Measurements from ENCODE around the gene CDKAL1. TPM values are rescaled to one million over a fixed set of nuclear protein-coding genes. Genes with fewer than 3 reads are reported as not detected.
"Not testable (repeated sequence)": the region's sequence is repeated elsewhere in the genome, so short reads cannot be mapped to it uniquely, and the experiment has no call there.

Gene CDKAL1
- total RNA-seq, 1 donor from 2014 or later: 11.6 TPM

DNA sequence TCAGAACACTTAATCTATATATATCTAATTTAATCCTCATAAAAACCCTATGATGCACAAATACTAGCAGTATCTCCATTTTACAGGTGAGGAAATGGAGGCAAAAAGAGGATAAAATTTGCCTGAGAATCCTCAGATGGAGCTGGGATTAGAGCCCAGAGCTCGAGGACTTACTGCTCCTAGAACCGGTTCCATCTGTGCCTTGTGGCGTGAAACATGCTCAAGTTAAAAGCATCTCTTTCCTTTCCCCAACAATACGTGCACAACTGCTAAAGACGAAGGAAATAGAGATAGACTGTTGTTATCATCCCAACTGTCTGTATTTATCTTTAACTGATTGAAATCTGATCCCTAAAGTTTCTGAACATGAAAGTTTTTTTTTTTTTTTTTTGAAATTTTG lies 691.7 kb downstream of the CDKAL1 start:
- no peak for DNase-seq (ENCODE audit: missing footprints)
- intact Hi-C loops (cut with DNase I): no loop called here
- ATAC-seq: no peak

DNA sequence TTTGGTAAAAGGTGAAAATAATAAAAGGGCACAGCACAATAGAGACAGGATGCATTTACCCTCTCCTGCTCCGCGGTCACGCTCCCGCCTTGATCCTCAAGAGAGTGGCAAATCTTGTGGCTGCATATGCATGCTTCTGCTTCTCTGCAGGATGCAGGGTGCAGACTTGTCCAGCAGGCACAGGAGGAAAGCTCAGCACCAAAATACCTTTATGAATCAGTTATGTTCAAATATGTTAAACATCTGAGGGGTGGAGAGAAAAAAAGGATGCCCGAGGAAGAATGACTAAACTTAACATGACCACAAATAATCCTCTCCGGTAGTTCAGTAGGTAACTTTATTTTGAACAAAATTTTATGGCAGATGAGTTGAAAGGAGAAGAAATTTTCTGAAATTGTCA lies 693.2 kb downstream of the CDKAL1 start:
- DNase-seq (ENCODE audit: missing footprints): no peak
- intact Hi-C loops (cut with DNase I): no loop called here
- no peak for ATAC-seq

DNA sequence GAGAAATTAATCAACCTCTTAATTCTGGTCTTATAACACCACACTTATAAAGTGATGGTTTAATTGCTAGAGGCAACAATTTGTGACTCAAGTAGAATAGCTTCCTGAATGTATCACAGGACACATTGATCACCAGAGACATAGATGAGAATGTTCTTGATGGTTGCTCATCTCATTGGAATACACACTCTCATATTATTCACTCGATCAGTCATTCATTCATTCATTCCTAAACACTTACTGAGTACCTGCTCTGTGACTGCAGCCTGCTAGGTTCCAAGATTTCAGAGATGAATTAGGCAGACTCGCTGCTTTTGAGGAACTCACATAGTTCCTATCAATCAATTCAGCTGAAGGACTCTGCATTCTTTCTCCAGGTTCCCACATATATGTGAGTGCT lies 694.2 kb downstream of the CDKAL1 start:
- DNase-seq (ENCODE audit: missing footprints) (no peak), ATAC-seq (no peak)
- intact Hi-C loops (cut with DNase I): no loop called here

GRCh38 chr6:21228876-21229460 lies 694.7 kb downstream of the CDKAL1 start:
- no peak for ATAC-seq
- intact Hi-C loops (cut with DNase I): no loop called here
- DNase-seq (ENCODE audit: missing footprints): no peak

DNA sequence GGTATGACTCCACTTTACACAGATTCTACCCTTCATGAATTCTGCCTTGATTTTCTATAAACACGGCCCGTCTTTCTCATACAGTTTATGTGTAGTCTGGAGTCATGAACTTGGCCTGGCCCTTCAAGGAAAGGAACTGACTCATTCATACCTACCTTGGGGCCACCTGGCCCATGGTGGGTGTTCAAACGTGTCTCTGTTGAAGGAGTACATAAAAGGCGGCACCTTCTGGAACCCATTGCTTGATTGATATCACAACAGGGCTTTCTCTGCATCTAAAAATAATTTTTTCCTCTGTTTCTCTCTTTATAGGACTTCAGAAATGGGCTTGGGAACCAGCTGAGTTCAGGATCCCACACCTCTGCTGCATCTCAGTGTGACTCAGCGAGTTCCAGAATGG lies 696.3 kb downstream of the CDKAL1 start:
- DNase-seq (ENCODE audit: missing footprints): no peak
- ATAC-seq: no peak
- intact Hi-C loops (cut with DNase I): no loop called here

- intact Hi-C loops (cut with DNase I): no loop called here
- DNase-seq (ENCODE audit: missing footprints) (no peak), ATAC-seq (no peak)
Measured at GRCh38 chr6:21235162-21235561, 700.9 kb downstream of the CDKAL1 start.

DNA sequence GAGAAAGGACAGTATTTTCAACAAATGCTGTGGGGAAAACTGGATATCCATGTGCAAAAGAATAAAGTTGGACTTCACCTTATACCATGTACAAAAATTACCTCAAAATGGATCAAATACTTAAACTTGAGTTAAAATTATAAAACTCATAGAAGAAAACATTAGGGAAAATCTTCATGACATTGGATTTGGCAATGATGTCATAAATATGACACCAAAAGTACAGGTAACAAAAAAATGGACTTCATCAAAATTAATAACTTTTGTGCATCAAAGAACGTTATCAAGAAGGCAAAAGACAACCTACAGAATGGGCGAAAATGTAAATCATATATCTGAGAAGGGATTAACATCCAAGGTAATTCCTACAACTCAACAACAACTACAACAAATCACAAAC lies 704.0 kb downstream of the CDKAL1 start:
- ATAC-seq (no peak), DNase-seq (ENCODE audit: missing footprints) (no peak)
- intact Hi-C loops (cut with DNase I): no loop called here

- intact Hi-C loops (cut with DNase I): no loop called here
- ATAC-seq (no peak), DNase-seq (ENCODE audit: missing footprints) (no peak)
Measured at GRCh38 chr6:21240709-21241108, 706.5 kb downstream of the CDKAL1 start.

GRCh38 chr6:21241231-21242130 lies 707.2 kb downstream of the CDKAL1 start:
- no peak for DNase-seq (ENCODE audit: missing footprints)
- no peak for ATAC-seq
- intact Hi-C loops (cut with DNase I): no loop called here

DNA sequence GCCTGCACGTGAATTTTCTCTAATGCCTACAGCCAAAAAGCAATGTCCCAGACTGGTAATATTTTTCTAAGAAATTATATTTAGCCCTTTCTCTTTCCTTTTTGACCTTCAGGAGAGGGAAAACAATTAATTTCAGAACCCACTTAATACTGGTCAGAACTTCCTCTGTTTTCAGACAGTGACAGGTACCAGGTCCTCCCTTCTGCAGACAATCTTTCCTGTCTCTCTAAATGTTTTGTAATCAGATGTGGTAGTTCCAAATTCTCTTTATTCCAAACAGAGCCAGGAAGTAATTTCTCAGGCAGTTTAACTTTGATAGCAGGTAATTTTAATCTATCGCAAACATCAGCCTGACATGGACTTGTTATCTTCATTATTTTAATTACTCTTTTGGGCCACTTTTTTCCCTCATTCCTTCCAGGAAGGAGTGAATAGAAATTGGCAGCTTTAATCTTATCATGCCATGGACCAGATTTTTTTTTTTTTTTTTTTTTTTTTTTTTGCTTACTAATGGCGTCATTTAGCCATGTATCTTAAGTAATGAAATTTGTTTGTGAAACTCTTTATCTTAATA lies 710.7 kb downstream of the CDKAL1 start:
- ATAC-seq (no peak), DNase-seq (ENCODE audit: missing footprints) (no peak)
- intact Hi-C loops (cut with DNase I): no loop called here

DNA sequence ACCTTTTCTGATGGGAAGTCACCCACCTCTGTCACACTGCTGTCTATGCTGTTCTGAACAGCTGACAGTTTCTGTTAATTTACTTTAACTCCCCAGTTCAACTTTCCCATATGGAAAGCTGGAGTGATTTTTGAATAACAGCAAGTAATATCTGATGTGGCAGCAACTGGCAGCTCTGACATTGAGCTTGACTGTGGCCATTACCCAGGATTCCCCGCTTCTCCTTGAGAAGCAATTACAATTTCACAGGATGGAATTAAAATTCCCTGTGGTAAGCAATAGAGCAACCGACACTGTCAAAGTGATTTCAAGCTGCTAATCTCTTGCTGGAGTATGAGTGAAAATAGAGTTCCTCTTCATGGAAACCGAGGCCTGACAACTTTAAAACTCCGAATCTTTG lies 711.2 kb downstream of the CDKAL1 start:
- intact Hi-C loops (cut with DNase I): no loop called here
- no peak for DNase-seq (ENCODE audit: missing footprints)

DNA sequence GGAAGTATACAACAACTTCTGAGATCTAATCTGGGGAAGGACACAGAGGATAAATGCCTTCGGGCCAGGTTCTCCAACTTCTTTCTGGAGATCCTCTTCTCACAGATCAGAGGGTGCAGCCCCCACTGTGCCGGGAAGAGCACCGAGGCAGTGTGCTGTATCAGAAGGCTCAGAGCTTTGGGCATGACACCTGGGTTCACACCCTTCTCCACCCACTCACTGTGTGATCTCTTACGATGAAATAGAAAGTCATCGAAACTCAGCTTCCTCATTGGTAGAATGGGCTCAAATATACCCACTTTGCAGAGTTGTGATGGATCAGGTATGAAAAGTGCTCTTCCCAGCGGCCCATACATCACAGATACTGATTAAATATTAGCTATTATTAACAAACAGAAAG lies 711.8 kb downstream of the CDKAL1 start:
- ATAC-seq (no peak), DNase-seq (ENCODE audit: missing footprints) (no peak)
- intact Hi-C loops (cut with DNase I): no loop called here

More for the DNA sequence above, 711.2 kb downstream of the CDKAL1 start:
- ATAC-seq: no peak

DNA sequence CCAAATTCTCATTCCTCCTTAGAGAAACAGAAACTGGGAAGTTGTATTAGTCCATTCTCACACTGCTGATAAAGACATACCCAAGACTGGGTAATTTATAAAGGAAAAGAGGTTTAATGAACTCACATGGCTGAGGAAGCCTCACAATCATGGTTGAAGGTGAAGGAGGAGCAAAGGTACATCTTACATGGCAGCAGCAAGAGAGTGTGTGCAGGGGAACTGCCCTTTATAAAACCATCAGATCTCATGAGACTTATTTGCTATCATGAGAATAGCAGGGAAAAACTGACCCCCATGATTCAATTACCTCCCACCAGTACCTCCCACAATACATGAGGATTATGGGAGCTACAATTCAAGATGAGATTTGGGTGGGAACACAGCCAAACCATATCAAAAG lies 720.2 kb downstream of the CDKAL1 start:
- ATAC-seq; DNase-seq (ENCODE audit: missing footprints); intact Hi-C loops (cut with DNase I): not testable (repeated sequence)

DNA sequence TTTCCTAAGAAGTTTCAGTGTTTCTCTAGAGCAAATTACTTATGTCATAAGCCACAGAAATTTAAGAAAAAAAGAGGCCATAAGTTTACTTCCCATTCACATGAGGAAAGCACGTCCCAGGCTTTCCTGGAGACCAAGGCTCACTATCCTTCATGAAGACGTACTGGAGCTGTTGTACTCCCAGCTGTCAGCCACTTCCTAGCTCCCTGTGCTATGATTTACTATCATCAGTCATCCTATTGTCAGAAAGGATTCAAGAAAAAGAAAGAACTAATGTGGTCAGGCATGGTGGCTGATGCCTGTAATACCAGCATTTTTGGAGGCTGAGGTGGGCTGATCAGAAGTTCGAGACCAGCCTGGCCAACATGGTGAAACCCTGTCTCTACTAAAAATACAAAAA lies 721.9 kb downstream of the CDKAL1 start:
- intact Hi-C loops (cut with DNase I): no loop called here
- DNase-seq (ENCODE audit: missing footprints) (no peak), ATAC-seq (no peak)

GRCh38 chr6:21257125-21257524 lies 722.9 kb downstream of the CDKAL1 start:
- DNase-seq (ENCODE audit: missing footprints) (no peak), ATAC-seq (no peak)
- intact Hi-C loops (cut with DNase I): no loop called here

DNA sequence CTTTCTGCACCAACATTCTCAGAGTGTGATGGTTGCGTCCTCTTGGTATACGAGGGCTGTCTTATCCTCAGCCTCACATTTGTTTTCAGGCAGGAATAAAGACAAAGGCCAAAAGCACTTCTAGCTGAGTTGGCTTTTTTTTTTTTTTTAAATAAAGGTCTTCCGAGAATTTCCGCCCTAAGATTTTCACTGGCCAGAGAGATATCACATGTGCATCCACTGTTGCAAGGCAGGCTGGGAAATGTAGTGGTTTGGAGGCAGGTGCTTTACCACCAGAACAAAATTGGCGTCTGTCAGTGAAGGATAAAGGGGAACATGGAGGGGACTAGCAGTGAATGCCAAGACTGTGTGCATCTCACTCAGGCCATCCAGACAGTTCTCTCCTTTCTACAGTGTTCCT lies 724.4 kb downstream of the CDKAL1 start:
- DNase-seq (ENCODE audit: missing footprints): no peak

GRCh38 chr6:21259660-21260059 lies 725.4 kb downstream of the CDKAL1 start:
- ATAC-seq (no peak), DNase-seq (ENCODE audit: missing footprints) (no peak)
- intact Hi-C loops (cut with DNase I): no loop called here

More for the DNA sequence above, 724.4 kb downstream of the CDKAL1 start:
- intact Hi-C loops (cut with DNase I): no loop called here
- no peak for ATAC-seq

DNA sequence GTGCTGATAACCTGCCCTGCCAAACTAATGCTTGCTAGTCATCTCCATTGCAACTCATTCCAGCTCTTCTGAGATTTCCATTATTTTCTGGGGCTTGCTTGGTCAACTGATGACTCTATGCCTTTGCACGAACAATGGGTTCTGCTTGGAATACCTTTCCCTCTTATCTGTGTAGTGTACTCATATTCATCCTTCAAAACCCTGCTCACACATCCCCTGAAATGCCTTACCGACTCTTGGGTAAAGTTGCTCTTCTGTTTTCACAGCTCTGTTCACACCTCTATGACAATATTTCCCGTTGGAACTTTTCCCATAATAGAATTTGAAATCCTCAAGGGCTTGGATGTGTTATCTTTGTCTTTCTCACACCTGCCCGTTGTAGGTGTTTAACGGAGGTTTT lies 728.2 kb downstream of the CDKAL1 start:
- ATAC-seq: no peak
- intact Hi-C loops (cut with DNase I): no loop called here
- DNase-seq (ENCODE audit: missing footprints): no peak

- no peak for DNase-seq (ENCODE audit: missing footprints)
- intact Hi-C loops (cut with DNase I): no loop called here
- ATAC-seq: no peak
Measured at GRCh38 chr6:21263531-21264287, 729.5 kb downstream of the CDKAL1 start.

All from Right ventricle myocardium inferior (tissue), 1 donor.